ENCODE data around the gene GGA3.
"Not testable (repeated sequence)": the region's sequence is repeated elsewhere in the genome, so short reads cannot be mapped to it uniquely, and the experiment has no call there.

GGA3 gene

GRCh38 chr17:75271955-75272847, 10.8 kb upstream of the GGA3 start:
- DNase-seq = no peak

DNA sequence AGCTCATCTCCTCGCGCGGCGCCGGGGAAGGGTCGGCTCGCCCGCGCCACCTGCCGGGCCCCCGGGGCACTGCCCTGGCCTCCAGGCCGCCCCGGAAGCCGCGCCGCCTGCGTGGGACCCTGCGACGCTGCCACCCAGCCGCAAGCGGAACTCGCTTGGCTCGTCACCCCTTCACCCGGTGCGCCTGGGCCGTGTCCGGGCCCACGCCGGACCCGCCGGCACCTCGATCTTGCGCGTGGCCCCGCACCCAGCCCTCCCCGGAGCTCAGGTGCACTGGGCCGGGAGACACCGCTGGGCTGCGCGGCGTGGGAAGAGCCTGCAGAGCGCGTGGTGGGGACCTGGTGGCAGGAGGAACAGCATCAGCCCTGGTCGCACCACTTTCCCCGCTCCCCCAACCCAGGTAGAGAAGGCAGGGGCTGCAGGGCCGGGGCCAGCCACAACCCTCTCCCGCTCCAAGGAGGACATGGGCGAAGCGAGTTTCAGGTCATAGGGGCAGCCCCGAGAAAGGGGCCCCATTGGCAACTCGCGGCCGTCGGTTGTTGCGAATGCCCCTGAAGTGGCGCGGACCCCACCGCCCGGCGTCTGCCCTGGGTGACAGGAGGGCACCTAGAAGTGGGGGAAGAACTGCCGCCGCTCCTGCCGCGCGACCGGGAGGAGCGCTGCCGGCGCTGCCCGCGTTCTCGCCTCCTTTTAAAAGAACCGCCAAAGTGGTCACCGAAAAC, 10.0 kb upstream of the GGA3 start:
- DNase-seq = peak; percentile 13

GRCh38 chr17:75270966-75271232, 9.5 kb upstream of the GGA3 start, which contains the start of gene MIF4GD:
Gene MIF4GD (minus strand): TSS chr17:75271231. CDS start chr17:75270195, 1,036 bp downstream.
- peak; percentile 38 for DNase-seq

- DNase-seq = peak; percentile 29
Observed at GRCh38 chr17:75270218-75270965, 9.0 kb upstream of the GGA3 start.

DNA sequence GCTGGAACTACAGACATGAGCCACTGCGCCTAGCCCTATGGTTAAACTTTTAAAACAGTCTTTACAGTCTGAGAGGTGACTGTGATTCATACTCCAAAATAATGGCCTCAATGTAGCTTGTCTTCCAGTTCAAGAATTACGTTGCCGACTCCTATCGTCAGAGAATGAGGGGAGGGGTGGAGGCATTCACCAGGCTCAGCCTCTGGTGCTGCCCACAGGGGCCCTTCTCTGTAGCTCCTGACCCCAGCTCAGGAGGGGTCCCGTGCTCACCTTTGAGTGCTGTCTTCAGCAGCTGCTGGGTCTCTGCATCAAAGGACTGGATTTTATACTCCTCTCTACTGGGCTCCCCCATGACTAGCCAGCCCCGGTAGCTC, 8.4 kb upstream of the GGA3 start:
- DNase-seq = no peak

GRCh38 chr17:75267411-75268232, 6.2 kb upstream of the GGA3 start:
- peak; percentile 66 for DNase-seq

DNA sequence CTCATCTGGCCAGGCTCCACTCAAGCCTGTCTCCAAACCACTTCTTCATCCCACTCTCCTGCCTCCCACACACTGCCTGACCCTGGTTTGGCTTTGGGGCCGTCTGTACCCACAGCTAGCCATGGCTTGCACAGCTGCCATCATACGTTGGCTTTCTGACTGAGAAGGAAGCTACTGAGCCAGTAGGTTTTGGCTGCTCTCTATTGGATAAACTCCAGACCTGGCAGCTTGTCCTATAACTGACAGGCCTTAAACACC, 5.7 kb upstream of the GGA3 start:
- peak; percentile 15 for DNase-seq

GRCh38 chr17:75266316-75267152, 5.1 kb upstream of the GGA3 start:
- peak; percentile 35 for DNase-seq

GRCh38 chr17:75265614-75266315, 4.4 kb upstream of the GGA3 start:
- no peak for DNase-seq

DNA sequence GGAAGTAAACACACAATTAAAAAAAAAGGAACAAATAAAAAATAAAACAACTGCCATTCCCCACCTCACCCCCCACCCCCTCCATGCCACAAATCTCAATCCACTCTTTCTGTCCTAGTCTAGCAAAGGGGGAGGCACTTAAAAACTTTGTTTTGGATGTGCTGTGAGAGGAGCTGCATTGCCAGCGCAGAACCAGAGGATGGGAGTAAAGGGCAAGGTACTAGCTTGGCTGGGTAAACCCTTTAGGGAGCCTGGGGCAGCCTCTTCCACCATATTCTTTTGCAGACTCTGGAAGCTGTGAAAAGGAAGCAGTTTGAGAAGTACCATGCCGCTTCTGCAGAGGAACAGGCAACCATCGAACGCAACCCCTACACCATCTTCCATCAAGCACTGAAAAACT, 1.6 kb upstream of the GGA3 start:
- no peak for DNase-seq

- no peak for DNase-seq
Observed at GRCh38 chr17:75262112-75262606, 753 bp upstream of the GGA3 start.

GRCh38 chr17:75260641-75261335, 618 bp downstream of the GGA3 start:
- DNase-seq = no peak

GRCh38 chr17:75257228-75257627, 4.2 kb downstream of the GGA3 start:
- DNase-seq = not testable (repeated sequence)

DNA sequence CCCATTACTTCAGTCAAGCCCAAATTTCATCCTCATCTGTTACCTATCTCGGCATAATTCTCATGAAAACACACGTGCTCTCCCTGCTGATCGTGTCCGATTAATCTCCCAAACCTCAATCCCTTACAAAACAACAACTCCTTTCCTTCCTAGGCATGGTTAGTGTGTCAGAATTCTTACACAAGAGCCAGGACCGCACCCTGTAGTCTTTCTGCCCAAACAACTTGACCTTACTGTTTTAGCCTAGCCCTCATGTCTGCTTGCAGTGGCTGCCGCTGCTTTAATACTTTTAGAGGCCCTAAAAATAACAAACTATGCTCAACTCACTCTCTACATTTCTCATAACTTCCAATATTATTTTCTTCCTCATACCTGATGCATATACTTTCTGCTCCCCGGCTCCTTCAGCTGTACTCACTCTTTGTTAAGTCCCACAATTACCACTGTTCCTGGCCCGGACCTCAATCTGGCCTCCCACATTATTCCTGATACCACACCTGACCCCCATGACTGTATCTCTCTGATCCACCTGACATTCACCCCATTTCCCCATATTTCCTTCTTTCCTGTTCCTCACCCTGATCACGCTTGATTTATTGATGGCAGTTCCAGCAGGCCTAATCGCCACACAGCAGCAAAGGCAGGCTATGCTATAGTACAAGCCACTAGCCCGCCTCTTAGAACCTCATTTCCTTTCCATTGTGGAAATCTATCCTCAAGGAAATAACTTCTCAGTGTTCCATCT, 5.3 kb downstream of the GGA3 start:
- DNase-seq = not testable (repeated sequence)

DNA sequence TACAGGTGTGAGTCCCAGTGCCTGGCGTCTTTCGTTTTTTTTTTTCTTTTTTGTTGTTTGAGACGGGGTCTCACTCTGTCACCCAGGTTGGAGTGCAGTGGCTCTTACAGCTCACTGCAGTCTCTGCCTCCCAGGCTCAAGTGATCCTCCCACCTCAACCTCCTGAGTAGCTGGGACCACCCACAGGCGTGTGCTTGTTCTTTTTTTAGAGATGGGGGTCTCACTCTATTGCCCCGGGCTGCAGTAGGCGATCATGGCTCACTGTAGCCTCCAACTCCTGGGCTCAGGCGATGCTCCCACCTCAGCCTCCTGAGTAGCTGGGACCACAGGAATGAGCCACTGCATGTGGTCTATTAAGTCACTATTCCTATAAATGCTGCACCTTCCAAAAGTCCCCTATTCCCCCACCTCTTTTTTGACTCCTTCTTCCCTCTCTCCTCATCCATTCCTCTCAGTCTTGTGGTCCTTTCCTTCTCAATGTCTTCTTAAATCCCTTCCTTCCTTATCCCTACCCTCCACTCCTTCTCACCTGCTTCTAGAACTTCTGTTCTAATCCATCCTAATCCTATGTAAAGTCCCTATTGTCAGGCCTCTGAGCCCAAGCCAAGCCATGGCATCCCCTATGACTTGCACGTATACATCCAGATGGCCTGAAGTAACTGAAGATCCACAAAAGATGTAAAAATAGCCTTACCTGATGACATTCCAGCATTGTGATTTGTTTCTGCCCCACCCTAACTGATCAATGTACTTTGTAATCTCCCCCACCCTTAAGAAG, 9.2 kb downstream of the GGA3 start:
- DNase-seq = no peak

DNA sequence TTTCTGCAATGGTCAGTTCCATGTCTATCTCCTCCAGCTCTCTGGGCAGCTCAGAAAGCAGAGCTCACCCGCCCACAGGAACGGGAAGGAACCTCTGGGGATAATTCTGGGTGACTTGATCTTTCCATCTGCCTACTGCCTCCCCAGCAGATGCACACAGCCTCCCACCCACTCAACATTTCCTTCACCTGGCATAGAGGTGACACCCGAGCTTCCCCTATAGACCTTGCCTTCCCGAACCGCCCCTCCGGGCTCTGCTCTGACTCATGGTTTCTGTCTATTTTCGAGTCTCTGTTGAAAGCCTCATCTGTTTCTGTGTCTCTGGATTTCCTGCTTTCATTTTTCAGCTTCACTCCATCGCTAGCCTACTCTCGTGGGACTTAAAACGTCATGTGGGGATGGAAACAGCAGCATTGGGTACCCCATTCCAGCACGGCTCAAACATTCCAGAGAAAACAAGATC, 11.4 kb downstream of the GGA3 start:
- DNase-seq = no peak

DNA sequence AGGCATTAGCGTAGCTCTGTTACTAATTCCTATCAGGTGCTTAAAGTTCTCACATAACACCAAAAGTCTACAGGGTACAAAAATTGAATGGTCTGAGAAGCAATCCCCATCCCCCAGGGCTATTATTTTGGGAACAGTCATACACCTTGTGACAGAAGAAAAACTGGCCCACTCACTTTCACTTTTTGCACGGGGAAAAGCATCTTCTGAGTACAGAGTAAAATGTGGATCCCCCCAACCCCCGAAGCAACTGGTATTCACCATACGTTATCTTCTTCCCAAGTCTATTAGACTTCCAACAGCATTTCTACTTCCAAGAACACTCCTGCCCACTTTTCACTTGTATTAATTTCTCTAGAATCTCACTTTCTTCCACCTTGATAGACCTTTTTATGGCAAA, 11.8 kb downstream of the GGA3 start:
- no peak for DNase-seq

DNA sequence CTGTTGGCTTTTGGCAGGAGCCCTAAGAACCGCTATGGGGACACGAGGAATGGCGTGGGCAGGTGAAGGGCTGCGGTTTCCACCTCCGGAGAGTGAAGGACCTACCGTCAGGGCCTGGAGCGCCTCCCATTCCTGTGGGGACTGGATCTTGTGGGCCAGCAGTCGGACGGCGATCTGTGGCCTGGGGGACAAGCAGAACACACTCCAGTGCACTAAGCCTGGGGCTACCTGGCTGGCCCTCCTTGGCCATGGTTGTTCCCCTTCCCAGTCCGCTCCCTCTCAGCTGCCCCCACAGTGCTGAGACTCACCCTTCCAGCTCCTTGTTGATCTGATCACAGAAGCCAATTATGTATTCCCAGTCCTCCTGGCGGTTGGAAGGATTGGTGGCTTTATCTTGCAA, 15.0 kb downstream of the GGA3 start:
- DNase-seq = no peak

GRCh38 chr17:75245011-75245410, 16.4 kb downstream of the GGA3 start:
- no peak for DNase-seq

Measured in NCI-H2029 (cell line).